Smooth muscle cell (in vitro differentiated cells): Measurements from ENCODE around the gene ANAPC2. TPM values are rescaled to one million over a fixed set of nuclear protein-coding genes. Genes with fewer than 3 reads are reported as not detected.

ENCODE experiments used
- DNase-seq: peaks from one replicate; lab custom pipeline; 2025; ENCODE audit not compliant: unreplicated experiment; lab: John Stamatoyannopoulos, UW
- H2AFZ ChIP-seq: fragments of 200-600 bp; sonication (generic); 2 replicates; pipeline ENCODE4 v1.6.0; 2016; ENCODE audit warnings: antibody characterized with exemption, low read depth, mild to moderate bottlenecking
- H3F3A ChIP-seq: fragments of 200-600 bp; sonication (generic); 2 replicates; pipeline ENCODE4 v1.6.0; 2017; ENCODE audit warnings: antibody characterized with exemption, low read depth
- H3K27ac ChIP-seq: fragments of 200-600 bp; sonication (generic); 2 replicates; pipeline ENCODE4 v1.5.1; 2016; ENCODE audit warnings: low read depth, mild to moderate bottlenecking
- H3K27me3 ChIP-seq: fragments of 200-600 bp; sonication (generic); 2 replicates; pipeline ENCODE4 v1.6.1; 2016; ENCODE audit warnings: low read depth, mild to moderate bottlenecking
- H3K36me3 ChIP-seq: fragments of 200-600 bp; sonication (generic); 2 replicates; pipeline ENCODE4 v1.5.1; 2016; ENCODE audit warnings: low read depth
- H3K4me1 ChIP-seq: fragments of 200-600 bp; sonication (generic); 2 replicates; pipeline ENCODE4 v1.5.1; 2016; ENCODE audit warnings: low read depth
- H3K4me2 ChIP-seq: fragments of 200-600 bp; sonication (generic); 2 replicates; pipeline ENCODE4 v1.6.0; 2016; ENCODE audit warnings: mild to moderate bottlenecking
- H3K4me3 ChIP-seq: fragments of 200-600 bp; sonication (generic); 2 replicates; pipeline ENCODE4 v1.5.1; 2016; ENCODE audit warnings: mild to moderate bottlenecking
- H3K79me2 ChIP-seq: fragments of 200-600 bp; sonication (generic); 2 replicates; pipeline ENCODE4 v1.6.0; 2016; ENCODE audit warnings: low read depth, mild to moderate bottlenecking
- H3K9ac ChIP-seq: fragments of 200-600 bp; sonication (generic); 2 replicates; pipeline ENCODE4 v1.6.0; 2016; ENCODE audit warnings: low read depth
- H3K9me3 ChIP-seq: fragments of 200-600 bp; sonication (generic); replicated peaks from 2 replicates; pipeline ENCODE4 v1.5.1; 2016; ENCODE audit warnings: low read depth
- H4K20me1 ChIP-seq: fragments of 200-600 bp; sonication (generic); 2 replicates; pipeline ENCODE4 v1.6.0; 2016; ENCODE audit warnings: low read depth
- WGBS: methylation state at CpG from one replicate; pipeline ENCODE4 v1.1.7; 2016; ENCODE audit warnings: low lambda C conversion rate; 5-methylcytosine and 5-hydroxymethylcytosine counted together
- polyA plus RNA-seq: library from polyadenylated mRNA; unstranded; fragments of >200 nt; fragmentation: Nextera tagmentation; extraction: Ambion mirVana; gene quantifications from 2 replicates; pipeline ENCODE4 v1.2.1, GENCODE V29; 2016
- total RNA-seq: library from RNA; depleted of rRNA; stranded (reverse); fragments of >200 nt; gene quantifications from 2 replicates; pipeline ENCODE4 v1.2.3, GENCODE V29; 2014
- TF ChIP-seq, protein P1 (sequence below): fragments of 200-600 bp; sonication (generic); IDR thresholded peaks from 2 replicates; pipeline ENCODE4 v1.5.1; 2017; ENCODE audit warnings: borderline replicate concordance, mild to moderate bottlenecking, antibody characterized with exemption; ENCODE audit not compliant: insufficient read depth, poor library complexity, severe bottlenecking

ANAPC2 gene
- total and polyA plus RNA-seq, 2 experiments from 2014 or later = 6.6 to 12.6 TPM

DNA sequence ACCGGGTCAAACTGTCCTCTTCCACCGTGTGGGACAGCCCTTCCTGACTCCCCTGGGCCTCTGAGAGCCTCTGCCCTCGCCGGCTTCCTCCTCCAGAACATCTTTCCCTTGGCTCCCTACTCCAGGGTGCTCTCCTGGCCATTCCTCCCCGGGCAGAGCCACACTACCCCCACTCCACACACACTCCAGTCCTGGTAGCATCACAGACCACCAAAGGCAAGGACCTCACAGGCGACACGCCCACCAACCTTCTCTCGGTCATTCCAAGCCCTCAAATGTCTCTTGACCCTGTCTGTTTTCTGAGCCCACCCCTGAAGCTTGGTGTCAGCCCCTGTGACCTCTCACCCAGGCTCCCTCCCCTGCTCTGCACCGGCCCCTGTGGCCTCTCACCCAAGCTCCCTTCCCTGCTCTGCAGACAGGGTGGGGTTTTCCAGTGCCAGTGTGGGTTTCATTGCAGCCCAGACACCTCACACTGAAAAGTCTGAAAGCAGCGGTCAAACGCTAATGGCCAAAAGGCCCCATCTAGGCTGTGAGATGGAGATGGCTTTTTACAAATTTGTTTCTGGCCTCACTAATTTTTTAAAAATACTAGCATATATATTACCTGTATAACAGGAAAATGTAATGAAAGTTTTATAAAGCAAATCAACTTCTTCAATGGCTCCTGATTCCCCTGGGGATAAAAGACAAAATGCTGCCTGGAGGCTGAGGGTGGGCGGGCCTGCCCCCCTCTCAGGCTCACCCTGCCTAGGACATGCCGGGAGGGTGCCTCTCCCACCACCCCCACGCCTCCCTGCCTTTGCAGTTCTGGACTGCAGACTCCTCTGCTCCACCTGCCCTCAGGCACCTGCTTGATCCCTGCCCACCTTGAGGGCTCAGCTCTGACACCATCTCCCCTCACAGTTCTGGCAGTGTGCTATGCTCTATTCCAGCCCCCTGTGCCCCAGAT lies 29.0 kb downstream of the ANAPC2 start:
- Histone ChIP-seq H3K4me3 (no peak overlapping the region), H3K27me3 (peaks cover 90% of the 10 kb centered on the region), H3K4me1 (no peaks in the 10 kb centered on the region), H3K9ac (no peak overlapping the region), H2AFZ (no peak overlapping the region), H3F3A (no peaks in the 10 kb centered on the region), H3K27ac (no peak overlapping the region), H3K79me2 (no peaks in the 10 kb centered on the region), H3K4me2 (no peak overlapping the region), H4K20me1 (no peaks in the 10 kb centered on the region), H3K36me3 (no peaks in the 10 kb centered on the region), H3K9me3 (no peaks in the 10 kb centered on the region)
- no peak for DNase-seq
- WGBS = 65% methylated on average over 14 of the region's 14 CpGs
- TF ChIP-seq, protein P1, sequence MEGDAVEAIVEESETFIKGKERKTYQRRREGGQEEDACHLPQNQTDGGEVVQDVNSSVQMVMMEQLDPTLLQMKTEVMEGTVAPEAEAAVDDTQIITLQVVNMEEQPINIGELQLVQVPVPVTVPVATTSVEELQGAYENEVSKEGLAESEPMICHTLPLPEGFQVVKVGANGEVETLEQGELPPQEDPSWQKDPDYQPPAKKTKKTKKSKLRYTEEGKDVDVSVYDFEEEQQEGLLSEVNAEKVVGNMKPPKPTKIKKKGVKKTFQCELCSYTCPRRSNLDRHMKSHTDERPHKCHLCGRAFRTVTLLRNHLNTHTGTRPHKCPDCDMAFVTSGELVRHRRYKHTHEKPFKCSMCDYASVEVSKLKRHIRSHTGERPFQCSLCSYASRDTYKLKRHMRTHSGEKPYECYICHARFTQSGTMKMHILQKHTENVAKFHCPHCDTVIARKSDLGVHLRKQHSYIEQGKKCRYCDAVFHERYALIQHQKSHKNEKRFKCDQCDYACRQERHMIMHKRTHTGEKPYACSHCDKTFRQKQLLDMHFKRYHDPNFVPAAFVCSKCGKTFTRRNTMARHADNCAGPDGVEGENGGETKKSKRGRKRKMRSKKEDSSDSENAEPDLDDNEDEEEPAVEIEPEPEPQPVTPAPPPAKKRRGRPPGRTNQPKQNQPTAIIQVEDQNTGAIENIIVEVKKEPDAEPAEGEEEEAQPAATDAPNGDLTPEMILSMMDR = no peak

DNA sequence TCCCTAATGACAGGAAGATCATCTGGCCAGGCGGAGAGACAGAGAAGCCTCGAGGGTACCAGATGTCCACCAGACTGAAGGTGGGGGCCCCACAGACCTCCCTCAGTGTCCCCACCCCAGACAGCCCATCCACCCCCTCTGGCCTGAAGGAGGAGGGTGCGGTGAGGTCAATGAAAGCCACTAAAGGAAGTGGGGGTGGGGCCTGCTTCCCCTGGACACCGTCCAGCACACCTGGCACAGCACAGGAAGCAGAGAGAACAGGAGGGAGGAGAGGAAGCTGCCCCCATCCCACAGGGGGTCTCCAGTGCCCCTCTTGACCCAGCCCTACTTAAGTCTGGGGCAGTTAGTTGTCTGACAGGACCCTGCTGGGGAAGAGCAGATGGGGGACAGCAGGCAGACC lies 29.7 kb downstream of the ANAPC2 start:
- Histone ChIP-seq H3K27me3 (peaks cover 82% of the 10 kb centered on the region), H3K4me1 (no peaks in the 10 kb centered on the region), H3K4me3 (no peak overlapping the region), H3K9ac (no peak overlapping the region), H4K20me1 (no peaks in the 10 kb centered on the region), H2AFZ (no peak overlapping the region), H3F3A (no peaks in the 10 kb centered on the region), H3K9me3 (no peaks in the 10 kb centered on the region), H3K36me3 (no peaks in the 10 kb centered on the region), H3K27ac (no peak overlapping the region), H3K79me2 (no peaks in the 10 kb centered on the region), H3K4me2 (no peak overlapping the region)
- 64% methylated on average over 3 of the region's 4 CpGs for WGBS
- DNase-seq = no peak
- TF ChIP-seq, protein P1 = no peak

DNA sequence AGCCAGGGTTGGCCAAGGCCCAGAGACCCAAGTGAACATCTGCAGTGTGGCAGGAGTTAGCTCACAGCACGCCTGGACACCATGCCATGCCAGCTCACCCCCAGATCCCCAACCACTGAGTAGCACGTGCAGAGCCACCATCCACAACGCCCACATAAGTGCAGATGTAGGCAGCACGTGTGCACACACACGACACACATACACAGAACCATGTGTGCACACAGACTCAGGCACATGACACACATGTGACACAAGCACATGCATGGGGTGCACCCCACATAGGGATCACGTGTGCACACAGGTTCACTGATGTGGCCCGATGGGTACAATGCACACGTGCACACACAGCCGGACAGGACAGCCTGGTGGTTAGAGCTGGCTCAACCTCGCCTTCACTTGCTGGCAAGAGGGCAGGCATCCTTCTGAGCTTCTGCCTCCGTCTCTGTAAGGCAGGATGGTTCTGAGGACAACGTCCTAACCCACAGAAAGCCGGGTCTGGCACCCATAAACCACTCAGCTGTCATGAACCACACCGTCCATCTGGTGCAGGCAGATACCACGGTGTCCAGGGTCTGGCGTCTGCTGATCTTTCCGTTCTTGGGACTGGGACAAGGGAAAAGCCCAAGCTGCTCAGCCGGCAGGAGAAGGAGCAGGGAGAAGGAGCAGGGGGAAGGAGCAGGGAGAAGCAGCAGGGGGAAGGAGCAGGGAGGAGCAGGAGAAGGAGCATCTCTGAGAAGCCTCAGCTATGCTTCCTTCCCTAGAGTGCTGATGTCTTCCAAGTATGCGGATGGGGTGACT lies 30.5 kb downstream of the ANAPC2 start:
- 78% methylated on average over 19 of the region's 19 CpGs for WGBS
- peaks cover 74% of the 10 kb centered on the region for H3K27me3 ChIP-seq

More for the DNA sequence above, 30.5 kb downstream of the ANAPC2 start:
- TF ChIP-seq, protein P1 = no peak
- no peaks in the 10 kb centered on the region for H3K4me1 ChIP-seq
- no peaks in the 10 kb centered on the region for H3K79me2 ChIP-seq
- H3F3A ChIP-seq = no peaks in the 10 kb centered on the region
- H3K9me3 ChIP-seq = no peaks in the 10 kb centered on the region
- H3K4me3 ChIP-seq = no peak overlapping the region
- H3K36me3 ChIP-seq = no peaks in the 10 kb centered on the region
- H4K20me1 ChIP-seq = no peaks in the 10 kb centered on the region
- no peak overlapping the region for H3K4me2 ChIP-seq
- H3K27ac ChIP-seq = no peak overlapping the region
- DNase-seq = no peak
- no peak overlapping the region for H2AFZ ChIP-seq
- no peak overlapping the region for H3K9ac ChIP-seq
